Measurements from ENCODE around the gene LDLRAD4.
"Not testable (repeated sequence)": the region's sequence is repeated elsewhere in the genome, so short reads cannot be mapped to it uniquely, and the experiment has no call there.

The LDLRAD4 gene

GRCh38 chr18:13332874-13333273 is 114.3 kb downstream of the LDLRAD4 start:
- TF ChIP-seq CTCF (conservative IDR thresholded peaks at IDR 0.05): no peak
- TF ChIP-seq ZFX (IDR thresholded peaks at IDR 0.05): no peak
- no peak overlapping the region for H3K27ac ChIP-seq

- no peak overlapping the region for H3K27ac ChIP-seq
- TF ChIP-seq CTCF (conservative IDR thresholded peaks at IDR 0.05) (no peak), ZFX (IDR thresholded peaks at IDR 0.05) (no peak)
Measured at GRCh38 chr18:13335903-13336302, 117.3 kb downstream of the LDLRAD4 start.

DNA sequence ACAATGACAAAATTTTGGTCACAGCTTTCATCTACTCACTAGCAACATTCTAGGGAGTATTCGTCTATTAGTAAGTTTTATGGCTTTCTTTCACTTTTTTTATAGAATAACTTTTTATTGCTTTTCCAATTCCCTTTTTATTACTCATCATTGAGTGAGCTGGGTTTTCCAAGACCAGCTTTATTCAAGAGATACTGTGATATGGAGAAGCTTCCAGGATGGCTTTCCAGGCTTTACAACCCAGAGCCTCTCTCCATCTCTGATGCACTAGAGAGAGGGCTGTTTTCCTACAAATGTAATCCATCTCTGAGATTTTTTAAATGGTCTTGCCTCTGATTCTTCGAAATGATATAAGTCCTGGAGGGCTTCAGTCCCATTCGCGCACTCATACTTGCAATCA is 118.3 kb downstream of the LDLRAD4 start:
- no peak for TF ChIP-seq CTCF (conservative IDR thresholded peaks at IDR 0.05)
- TF ChIP-seq ZFX (IDR thresholded peaks at IDR 0.05): no peak
- no peak overlapping the region for H3K27ac ChIP-seq

- TF ChIP-seq ZFX (IDR thresholded peaks at IDR 0.05): no peak
- no peak for TF ChIP-seq CTCF (conservative IDR thresholded peaks at IDR 0.05)
- H3K27ac ChIP-seq: no peak overlapping the region
Measured at GRCh38 chr18:13337369-13337768, 118.8 kb downstream of the LDLRAD4 start.

DNA sequence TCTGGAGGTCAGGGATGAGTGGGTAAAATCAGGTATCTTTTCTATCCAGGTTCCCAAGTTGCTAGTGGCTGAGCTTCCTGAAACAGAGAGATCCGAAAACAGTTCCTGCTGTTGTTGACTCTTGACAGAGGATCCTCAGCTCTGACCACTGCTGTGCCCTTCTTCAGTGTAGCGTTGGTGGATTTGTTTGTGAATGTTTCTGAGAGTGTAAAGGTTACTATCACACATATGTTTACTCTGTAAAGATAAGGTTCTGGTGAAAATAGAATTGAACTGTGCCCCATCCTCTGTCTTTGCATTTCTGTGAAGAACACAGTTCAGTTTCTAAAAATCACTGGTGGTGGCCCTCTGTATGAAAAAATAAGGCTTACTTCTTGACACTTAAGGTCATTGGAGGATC is 119.8 kb downstream of the LDLRAD4 start:
- no peak overlapping the region for H3K27ac ChIP-seq
- no peak for TF ChIP-seq CTCF (conservative IDR thresholded peaks at IDR 0.05)
- TF ChIP-seq ZFX (IDR thresholded peaks at IDR 0.05): no peak

GRCh38 chr18:13339653-13340052 is 121.1 kb downstream of the LDLRAD4 start:
- no peak overlapping the region for H3K27ac ChIP-seq
- no peak for TF ChIP-seq CTCF (conservative IDR thresholded peaks at IDR 0.05)
- TF ChIP-seq ZFX (IDR thresholded peaks at IDR 0.05): no peak

GRCh38 chr18:13346449-13346848 is 127.9 kb downstream of the LDLRAD4 start:
- not testable (repeated sequence) for H3K27ac ChIP-seq

- TF ChIP-seq CTCF (conservative IDR thresholded peaks at IDR 0.05): no peak
- TF ChIP-seq ZFX (IDR thresholded peaks at IDR 0.05): no peak
- H3K27ac ChIP-seq: no peak overlapping the region
Measured at GRCh38 chr18:13353084-13353823, 134.7 kb downstream of the LDLRAD4 start.
